Stomach (tissue), 9 donors: ENCODE results near the gene CDHR3. TPM values are rescaled to one million over a fixed set of nuclear protein-coding genes. Genes with fewer than 3 reads are reported as not detected.
A peak's percentile ranks its signal among the peaks of the same experiment; 100 is the strongest.

ENCODE experiments used
- DNase-seq, 2 donors: peaks; one replicate each; pipeline versions ENCODE4 v3.0.0 to v3.0.0-alpha.2; 2013 to 2019
- H3K27ac ChIP-seq, 5 donors: fragments of 200-600 bp in 4 of 5; sonication (generic) in 4 of 5; one replicate each; pipeline ENCODE4 v1.5.1; 2013 to 2019; ENCODE audit warnings: mild to moderate bottlenecking in 1 of 5, moderate library complexity in 1 of 5
- H3K27me3 ChIP-seq, 3 donors: fragments of 200-600 bp; sonication (generic); one replicate each; pipeline ENCODE4 v1.5.1; 2017 to 2019; ENCODE audit warnings: mixed run types in 1 of 3
- H3K36me3 ChIP-seq, 4 donors: fragments of 200-600 bp; sonication (generic); 1 replicate in 3 of 4; 2 replicates in 1 of 4; pipeline ENCODE4 v1.5.1; 2016 to 2019
- H3K4me1 ChIP-seq, 4 donors: fragments of 200-600 bp; sonication (generic); one replicate each; pipeline ENCODE4 v1.5.1; 2016 to 2019
- H3K4me3 ChIP-seq, 4 donors: fragments of 200-600 bp; sonication (generic) in 3 of 4; one replicate each; pipeline ENCODE4 v1.5.1; 2016 to 2019; ENCODE audit warnings: mild to moderate bottlenecking in 1 of 4
- H3K9me3 ChIP-seq, 4 donors: fragments of 200-600 bp; sonication (generic); one replicate each; pipeline ENCODE4 v1.5.1; 2016 to 2019
- EP300 ChIP-seq: sonication (generic); formaldehyde crosslinking; IDR thresholded peaks from one replicate; pipeline ENCODE4 v1.6.1; 2017; ENCODE audit warnings: antibody characterized with exemption
- POLR2A ChIP-seq, 4 donors: fragments of 450-650 bp; IDR thresholded peaks; one replicate each; pipeline ENCODE4 v1.6.1; 2016; ENCODE audit warnings: antibody characterized with exemption in 4 of 4, control low read depth in 2 of 4, mild to moderate bottlenecking in 1 of 4, moderate library complexity in 1 of 4
- POLR2AphosphoS5 ChIP-seq, 3 donors: sonication (generic); formaldehyde crosslinking; IDR thresholded peaks; one replicate each; pipeline ENCODE4 v1.6.1; 2016; ENCODE audit warnings: antibody characterized with exemption in 3 of 3
- WGBS, 5 donors: extraction: QIAGEN DNeasy Blood & Tissue Kit in 3 of 5; methylation state at CpG; one replicate each; pipeline versions ENCODE4 v1.1.5 to v1.1.7; 2013 to 2018; 5-methylcytosine and 5-hydroxymethylcytosine counted together
- intact Hi-C: fragments of 100-400 bp; cut with DNase I; formaldehyde crosslinking; loops from one replicate; pipeline ENCODE4 v1.15.1; 2023; ENCODE audit warnings: low total_unique reads
- polyA plus RNA-seq, 3 donors: library from polyadenylated mRNA; stranded (reverse); fragments of 200-250 nt; gene quantifications; one replicate each; pipeline ENCODE4 v1.2.3, GENCODE V29; 2013
- total RNA-seq, 5 donors: library from RNA; depleted of rRNA; stranded (reverse); fragments of >200 nt; gene quantifications; one replicate each; pipeline versions ENCODE4 v1.1.0 to v1.2.3, GENCODE V29; 2014 to 2016
- TF ChIP-seq, protein P1 (sequence below), 7 experiments: fragments of 450-650 bp in 4 of 7; fragments of 200-600 bp in 3 of 7; sonication (generic) in 3 of 7; IDR thresholded peaks; one replicate each; pipeline ENCODE4 v1.5.1; 2016 to 2019; ENCODE audit warnings: antibody characterized with exemption in 7 of 7, control low read depth in 2 of 7, mild to moderate bottlenecking in 1 of 7
- donor health status: healthy with polysubstance abuse.
- donor health status: Bipolar disorder and iron deficiency.
- donor health status: healthy.

The CDHR3 gene
- total and polyA plus RNA-seq, 8 donors = 1.2 to 62.5 (median 10.6) TPM

DNA sequence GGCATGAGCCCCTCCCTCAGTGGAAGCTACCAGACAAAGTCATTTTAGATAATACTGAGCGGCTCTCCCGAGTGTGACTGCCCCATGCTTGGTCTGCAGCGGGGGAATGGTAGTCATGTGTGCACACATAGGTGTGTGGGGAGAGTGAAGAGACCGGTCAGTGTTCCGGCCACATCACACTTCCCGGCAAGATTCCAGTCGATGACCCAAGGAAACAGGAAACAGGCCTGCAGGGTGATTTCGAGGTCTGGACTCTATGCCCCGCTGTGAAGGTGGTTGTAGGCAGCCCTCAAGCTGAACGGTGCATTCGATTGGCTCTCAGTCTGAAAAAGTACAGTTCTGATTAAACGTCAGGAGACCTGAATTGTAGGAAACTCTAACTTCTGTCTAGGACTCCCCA, 75.9 kb downstream of the CDHR3 start:
- peaks cover 0 to under 1% (median 0%) of the 10 kb centered on the region in 4 donors for H3K9me3 ChIP-seq
- H3K27me3 ChIP-seq = peaks cover 0 to 1% (median 0%) of the 10 kb centered on the region in 3 donors
- no peak for TF ChIP-seq POLR2AphosphoS5 (IDR thresholded peaks at IDR 0.05)
- TF ChIP-seq POLR2A (IDR thresholded peaks at IDR 0.05) = no peak
- TF ChIP-seq, protein P1, sequence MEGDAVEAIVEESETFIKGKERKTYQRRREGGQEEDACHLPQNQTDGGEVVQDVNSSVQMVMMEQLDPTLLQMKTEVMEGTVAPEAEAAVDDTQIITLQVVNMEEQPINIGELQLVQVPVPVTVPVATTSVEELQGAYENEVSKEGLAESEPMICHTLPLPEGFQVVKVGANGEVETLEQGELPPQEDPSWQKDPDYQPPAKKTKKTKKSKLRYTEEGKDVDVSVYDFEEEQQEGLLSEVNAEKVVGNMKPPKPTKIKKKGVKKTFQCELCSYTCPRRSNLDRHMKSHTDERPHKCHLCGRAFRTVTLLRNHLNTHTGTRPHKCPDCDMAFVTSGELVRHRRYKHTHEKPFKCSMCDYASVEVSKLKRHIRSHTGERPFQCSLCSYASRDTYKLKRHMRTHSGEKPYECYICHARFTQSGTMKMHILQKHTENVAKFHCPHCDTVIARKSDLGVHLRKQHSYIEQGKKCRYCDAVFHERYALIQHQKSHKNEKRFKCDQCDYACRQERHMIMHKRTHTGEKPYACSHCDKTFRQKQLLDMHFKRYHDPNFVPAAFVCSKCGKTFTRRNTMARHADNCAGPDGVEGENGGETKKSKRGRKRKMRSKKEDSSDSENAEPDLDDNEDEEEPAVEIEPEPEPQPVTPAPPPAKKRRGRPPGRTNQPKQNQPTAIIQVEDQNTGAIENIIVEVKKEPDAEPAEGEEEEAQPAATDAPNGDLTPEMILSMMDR (IDR thresholded peaks at IDR 0.05) = no peak
- no peak for TF ChIP-seq EP300
- WGBS, 5 donors = 89 to 93% (median 91%) methylated on average over 6 to 12 of the region's 12 CpGs
- no peaks in the 10 kb centered on the region for H3K36me3 ChIP-seq
- H3K4me3 ChIP-seq = no peak overlapping the region
- no peak for DNase-seq
- peak overlapping the region in 2 of 5 donors; percentile 5 to 26 for H3K27ac ChIP-seq
- H3K4me1 ChIP-seq = peaks cover 12 to 29% (median 20%) of the 10 kb centered on the region in 4 donors
- intact Hi-C loops = no loop called here

DNA sequence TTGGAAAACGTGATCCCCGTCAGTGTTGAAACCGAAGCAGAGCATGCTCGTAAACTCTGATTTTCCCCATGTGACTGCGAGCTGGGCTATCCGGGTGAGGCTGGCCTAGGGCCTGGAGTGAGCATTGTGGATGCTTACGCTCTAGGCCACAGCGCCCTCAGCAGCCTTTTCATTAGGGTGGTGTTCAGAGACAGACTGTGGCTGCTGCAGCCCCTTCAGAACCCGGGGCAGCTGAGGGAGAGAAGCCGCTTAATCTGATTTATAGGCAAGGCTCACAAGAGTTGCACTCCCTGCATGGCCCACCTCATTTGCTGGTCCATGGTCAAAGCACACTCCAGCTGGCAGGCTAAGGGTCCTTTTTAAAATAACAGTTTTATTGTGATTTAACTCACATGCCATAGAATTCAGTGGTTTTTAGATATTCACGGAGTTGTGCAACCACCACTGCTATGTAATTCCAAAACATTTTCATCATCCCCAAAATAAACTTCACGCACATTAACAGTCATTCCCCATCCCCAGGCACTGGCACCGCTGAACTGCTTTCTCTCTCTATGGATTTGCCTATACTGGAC, 76.5 kb downstream of the CDHR3 start:
- TF ChIP-seq, protein P1 (IDR thresholded peaks at IDR 0.05) = no peak
- no peak for TF ChIP-seq POLR2AphosphoS5 (IDR thresholded peaks at IDR 0.05)
- no peak for DNase-seq
- no peaks in the 10 kb centered on the region for H3K9me3 ChIP-seq
- H3K4me3 ChIP-seq = no peak overlapping the region
- no peaks in the 10 kb centered on the region for H3K36me3 ChIP-seq
- peaks cover 0 to 5% (median 0%) of the 10 kb centered on the region in 3 donors for H3K27me3 ChIP-seq
- peak overlapping the region in 2 of 5 donors; percentile 5 to 26 for H3K27ac ChIP-seq
- intact Hi-C loops = loop anchor here (10.0 kb wide), 2 partner anchors 285 to 385 kb away; no protein-coding TSS in a partner anchor
- 77 to 90% (median 87%) methylated on average over 12 to 13 of the region's 13 CpGs for WGBS, 5 donors
- peaks cover 12 to 29% (median 20%) of the 10 kb centered on the region in 4 donors for H3K4me1 ChIP-seq

DNA sequence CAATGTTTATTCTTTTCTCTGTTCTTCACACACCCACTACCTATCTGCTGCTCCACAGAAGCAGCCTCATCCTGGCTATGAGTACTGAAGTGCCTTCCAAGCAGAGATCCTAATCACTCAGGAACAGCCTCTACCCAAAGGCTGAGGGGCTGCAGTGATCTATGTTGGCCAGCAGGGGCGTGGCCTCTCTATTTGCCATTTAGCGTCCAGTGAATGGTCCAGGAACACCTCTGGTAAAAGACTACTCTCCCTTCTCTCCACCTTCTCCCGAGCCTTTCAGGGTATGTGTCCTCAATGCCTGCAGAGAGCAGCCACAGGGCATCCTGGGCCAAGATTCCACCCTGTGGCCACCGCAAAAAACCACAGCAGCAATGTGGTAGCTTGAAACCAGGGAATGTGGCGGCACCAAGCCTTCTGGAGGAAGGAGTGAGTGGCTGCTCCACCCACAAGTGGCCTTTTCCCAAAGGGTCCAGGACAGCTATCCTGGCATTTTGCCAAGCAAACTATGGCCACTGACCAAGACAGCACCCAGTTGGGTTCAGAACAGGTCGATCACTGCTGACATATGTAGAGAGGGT, 78.2 kb downstream of the CDHR3 start:
- no peaks in the 10 kb centered on the region for H3K36me3 ChIP-seq
- TF ChIP-seq POLR2AphosphoS5 (IDR thresholded peaks at IDR 0.05) = no peak
- no peak for TF ChIP-seq EP300
- TF ChIP-seq, protein P1 (IDR thresholded peaks at IDR 0.05) = peak in 5 of 7 experiments; percentile 52 to 76 (median 72)
- no peak overlapping the region for H3K27ac ChIP-seq
- peak; percentile 42 to 60 for DNase-seq
- H3K4me3 ChIP-seq = no peak overlapping the region
- 45 to 52% (median 47%) methylated on average over 6 of the region's 6 CpGs for WGBS, 5 donors
- intact Hi-C loops = loop anchor here (10.0 kb wide), 2 partner anchors 286 to 386 kb away; no protein-coding TSS in a partner anchor
- H3K27me3 ChIP-seq = peaks cover 0 to 5% (median 0%) of the 10 kb centered on the region in 3 donors
- H3K4me1 ChIP-seq = peaks cover 12 to 29% (median 20%) of the 10 kb centered on the region in 4 donors
- no peaks in the 10 kb centered on the region for H3K9me3 ChIP-seq

DNA sequence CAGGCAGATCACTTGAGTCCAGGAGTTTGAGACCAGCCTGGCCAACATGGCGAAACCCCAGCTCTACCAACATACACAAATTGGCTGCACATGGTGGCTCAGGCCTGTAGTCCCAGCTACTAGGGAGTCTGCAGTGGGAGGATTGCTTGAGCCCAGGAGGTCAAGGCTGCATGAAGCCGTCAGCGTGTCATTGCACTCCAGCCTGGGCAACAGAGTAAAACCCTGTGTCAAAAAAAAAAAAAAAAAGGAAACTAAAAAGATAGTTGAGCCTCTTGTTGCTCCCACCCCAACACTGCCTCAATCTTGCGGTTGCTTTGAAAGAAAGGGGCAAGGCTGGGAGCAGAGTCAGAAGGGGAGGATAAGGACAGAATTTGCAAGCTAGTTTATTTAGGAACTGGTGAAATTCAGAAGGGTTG, 79.1 kb downstream of the CDHR3 start:
- Histone ChIP-seq H3K4me1 (peaks cover 12 to 29% (median 20%) of the 10 kb centered on the region in 4 donors), H3K9me3 (no peaks in the 10 kb centered on the region), H3K27ac (no peak overlapping the region), H3K27me3 (peaks cover 0 to 5% (median 0%) of the 10 kb centered on the region in 3 donors), H3K36me3 (no peaks in the 10 kb centered on the region), H3K4me3 (no peak overlapping the region)
- no peak for DNase-seq
- 89 to 95% (median 92%) methylated on average over 4 of the region's 4 CpGs for WGBS, 5 donors
- intact Hi-C loops = loop anchor here (10.0 kb wide), 2 partner anchors 287 to 387 kb away; no protein-coding TSS in a partner anchor
- TF ChIP-seq POLR2A (IDR thresholded peaks at IDR 0.05) (no peak), EP300 (no peak), POLR2AphosphoS5 (IDR thresholded peaks at IDR 0.05) (no peak)
- TF ChIP-seq, protein P1 (IDR thresholded peaks at IDR 0.05) = no peak
